GM12878 (cell line): Measurements from ENCODE around the gene FAM151A.

ENCODE experiments used
- ATF3 ChIP-seq: IDR thresholded peaks from 2 replicates; pipeline ENCODE4 v1.6.1; 2011; ENCODE audit warnings: low read depth, mild to moderate bottlenecking, low read length, moderate library complexity, borderline replicate concordance; ENCODE audit errors: extremely low read depth
- CEBPB ChIP-seq, 2 experiments: fragments of 150-350 bp in 1 of 2; IDR thresholded peaks; 2 replicates each; pipeline ENCODE4 v1.6.1; 2012 to 2014; ENCODE audit warnings: low read depth in 2 of 2, low read length in 2 of 2, borderline replicate concordance in 1 of 2, inconsistent platforms in 1 of 2
- CTCF ChIP-seq, 3 experiments: IDR thresholded peaks in 2 of 3; conservative IDR thresholded peaks in 1 of 3; 2 replicates each; pipeline ENCODE4 v1.5.1; 2011; ENCODE audit warnings: low read depth in 3 of 3, low read length in 3 of 3, mild to moderate bottlenecking in 3 of 3, control low read depth in 2 of 3, moderate library complexity in 2 of 3, inconsistent platforms in 1 of 3, mixed read lengths in 1 of 3; ENCODE audit not compliant: control insufficient read depth in 2 of 3, insufficient read depth in 1 of 3; ENCODE audit errors: extremely low read depth in 1 of 3
- ETV6 ChIP-seq, 2 experiments: fragments of 450-650 bp in 1 of 2; IDR thresholded peaks in 1 of 2; conservative IDR thresholded peaks in 1 of 2; 2 replicates each; pipeline ENCODE4 v1.6.1; 2014; ENCODE audit warnings: antibody characterized with exemption in 1 of 2, borderline replicate concordance in 1 of 2, low read depth in 1 of 2, mild to moderate bottlenecking in 1 of 2, moderate library complexity in 1 of 2
- POLR2A ChIP-seq: IDR thresholded peaks from 2 replicates; pipeline ENCODE4 v1.6.1; 2011; ENCODE audit warnings: low read depth, mild to moderate bottlenecking, low read length
- REST ChIP-seq: IDR thresholded peaks from 2 replicates; pipeline ENCODE4 v1.6.1; 2012; ENCODE audit warnings: mild to moderate bottlenecking, low read depth, low read length
- ZBTB33 ChIP-seq: fragments of 450-650 bp; IDR thresholded peaks from 2 replicates; pipeline ENCODE4 v1.6.1; 2017; ENCODE audit warnings: mild to moderate bottlenecking

GRCh38 chr1:54584575-54584974 is 38.8 kb downstream of the FAM151A start:
- no peak for TF ChIP-seq ZBTB33
- TF ChIP-seq CTCF (IDR thresholded peaks at IDR 0.05 in 2 of 3, conservative IDR thresholded peaks at IDR 0.05 in 1 of 3; ENCODE audit: control insufficient read depth in 2 of 3, extremely low read depth in 1 of 3, insufficient read depth in 1 of 3, low read depth in 3 of 3, low read length in 3 of 3) = no peak
- TF ChIP-seq ATF3 = no peak
- no peak for TF ChIP-seq POLR2A
- no peak for TF ChIP-seq CEBPB (IDR thresholded peaks at IDR 0.05; ENCODE audit: borderline replicate concordance in 1 of 2, low read depth in 2 of 2, low read length in 2 of 2)
- TF ChIP-seq REST = no peak
- no peak for TF ChIP-seq ETV6 (conservative IDR thresholded peaks at IDR 0.05 in 1 of 2, IDR thresholded peaks at IDR 0.05 in 1 of 2; ENCODE audit: borderline replicate concordance in 1 of 2, low read depth in 1 of 2)
